ENCODE results near the gene SPTBN5.
A peak's percentile ranks its signal among the peaks of the same experiment; 100 is the strongest.

Gene SPTBN5

DNA sequence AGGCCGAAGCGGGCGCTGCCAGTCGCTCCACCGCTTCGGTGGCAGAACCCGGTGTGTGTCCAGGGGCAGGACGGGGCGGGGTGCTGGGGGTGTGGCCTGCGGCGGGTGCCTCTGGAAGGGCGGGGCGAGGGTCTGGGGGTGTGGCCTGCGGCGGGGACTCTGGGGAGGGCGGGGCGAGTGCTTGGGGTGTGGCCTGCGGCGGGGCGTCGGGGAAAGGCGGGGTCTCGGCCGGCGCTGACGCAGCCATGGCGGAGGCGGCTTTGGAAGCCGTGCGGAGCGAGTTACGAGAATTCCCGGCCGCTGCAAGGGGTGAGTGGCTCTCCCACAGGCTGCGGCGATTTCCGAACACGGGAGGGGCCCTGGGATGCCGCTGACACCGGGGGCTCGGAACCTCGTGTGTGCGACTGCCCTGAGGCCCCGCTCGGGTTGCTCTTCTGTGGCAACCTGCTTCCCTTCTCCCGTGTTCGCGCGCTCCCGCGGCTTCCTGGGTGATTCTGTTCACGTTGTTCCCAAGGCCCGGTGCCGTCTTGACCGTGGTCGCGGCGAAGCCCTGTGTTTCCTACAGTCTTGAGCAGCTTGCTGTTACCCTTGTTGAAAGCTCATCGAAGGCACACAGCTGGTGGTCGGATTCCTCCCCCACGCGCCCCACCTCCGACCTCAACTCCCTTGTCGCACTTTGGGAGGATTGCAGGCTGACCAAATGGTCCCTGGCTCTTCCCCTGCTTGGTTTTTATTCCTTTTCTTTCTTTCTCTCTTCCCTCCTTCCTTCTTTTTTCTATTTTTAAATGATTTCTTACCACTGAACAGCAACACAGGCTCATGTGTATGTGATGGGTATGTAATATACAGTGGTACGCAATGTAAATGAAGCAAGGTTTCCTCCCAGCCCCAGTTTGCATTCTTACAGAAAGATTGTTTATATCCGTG is 65.7 kb downstream of the SPTBN5 start, which contains the start of gene JMJD7:
Gene JMJD7 (plus strand): TSS at position 213 of the 927 bp plus-strand sequence. CDS start 33 bp downstream, at position 246.
- TF ChIP-seq, protein P1, sequence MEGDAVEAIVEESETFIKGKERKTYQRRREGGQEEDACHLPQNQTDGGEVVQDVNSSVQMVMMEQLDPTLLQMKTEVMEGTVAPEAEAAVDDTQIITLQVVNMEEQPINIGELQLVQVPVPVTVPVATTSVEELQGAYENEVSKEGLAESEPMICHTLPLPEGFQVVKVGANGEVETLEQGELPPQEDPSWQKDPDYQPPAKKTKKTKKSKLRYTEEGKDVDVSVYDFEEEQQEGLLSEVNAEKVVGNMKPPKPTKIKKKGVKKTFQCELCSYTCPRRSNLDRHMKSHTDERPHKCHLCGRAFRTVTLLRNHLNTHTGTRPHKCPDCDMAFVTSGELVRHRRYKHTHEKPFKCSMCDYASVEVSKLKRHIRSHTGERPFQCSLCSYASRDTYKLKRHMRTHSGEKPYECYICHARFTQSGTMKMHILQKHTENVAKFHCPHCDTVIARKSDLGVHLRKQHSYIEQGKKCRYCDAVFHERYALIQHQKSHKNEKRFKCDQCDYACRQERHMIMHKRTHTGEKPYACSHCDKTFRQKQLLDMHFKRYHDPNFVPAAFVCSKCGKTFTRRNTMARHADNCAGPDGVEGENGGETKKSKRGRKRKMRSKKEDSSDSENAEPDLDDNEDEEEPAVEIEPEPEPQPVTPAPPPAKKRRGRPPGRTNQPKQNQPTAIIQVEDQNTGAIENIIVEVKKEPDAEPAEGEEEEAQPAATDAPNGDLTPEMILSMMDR (IDR thresholded peaks at IDR 0.05; ENCODE audit: extremely low read depth, missing control alignments): no peak
- peak; percentile 99 for DNase-seq (ENCODE audit: low spot score)

DNA sequence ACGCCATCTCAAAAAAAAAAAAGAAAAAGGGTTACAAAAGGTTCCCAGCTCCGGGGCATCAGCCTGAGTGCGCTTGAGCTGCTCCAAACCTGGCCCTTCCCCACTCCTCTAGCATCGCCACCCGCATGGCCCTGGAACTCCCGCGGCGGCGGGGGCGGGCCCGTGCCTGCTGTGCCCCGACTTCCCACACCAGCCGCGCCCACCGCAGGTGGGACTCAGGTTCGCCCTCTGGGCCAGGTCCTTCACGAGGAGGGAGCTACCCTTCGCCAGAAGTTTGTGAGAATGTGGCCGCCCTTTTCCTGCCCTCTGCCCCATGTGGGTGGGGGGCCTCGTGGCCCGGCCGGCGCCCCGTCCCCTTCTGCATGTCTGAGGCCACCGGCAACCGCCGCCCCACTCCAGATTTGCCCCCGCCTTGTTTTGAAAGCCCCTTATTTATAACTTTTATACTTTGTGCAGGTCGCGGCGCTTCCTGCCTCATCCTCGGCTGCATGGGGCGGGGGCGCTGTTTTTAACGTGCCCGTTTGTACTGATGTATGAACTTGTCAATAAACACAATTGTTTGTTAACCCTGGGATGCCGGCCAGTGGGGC is 66.5 kb downstream of the SPTBN5 start:
- TF ChIP-seq, protein P1 (IDR thresholded peaks at IDR 0.05; ENCODE audit: extremely low read depth, missing control alignments): no peak
- DNase-seq (ENCODE audit: low spot score): no peak

DNA sequence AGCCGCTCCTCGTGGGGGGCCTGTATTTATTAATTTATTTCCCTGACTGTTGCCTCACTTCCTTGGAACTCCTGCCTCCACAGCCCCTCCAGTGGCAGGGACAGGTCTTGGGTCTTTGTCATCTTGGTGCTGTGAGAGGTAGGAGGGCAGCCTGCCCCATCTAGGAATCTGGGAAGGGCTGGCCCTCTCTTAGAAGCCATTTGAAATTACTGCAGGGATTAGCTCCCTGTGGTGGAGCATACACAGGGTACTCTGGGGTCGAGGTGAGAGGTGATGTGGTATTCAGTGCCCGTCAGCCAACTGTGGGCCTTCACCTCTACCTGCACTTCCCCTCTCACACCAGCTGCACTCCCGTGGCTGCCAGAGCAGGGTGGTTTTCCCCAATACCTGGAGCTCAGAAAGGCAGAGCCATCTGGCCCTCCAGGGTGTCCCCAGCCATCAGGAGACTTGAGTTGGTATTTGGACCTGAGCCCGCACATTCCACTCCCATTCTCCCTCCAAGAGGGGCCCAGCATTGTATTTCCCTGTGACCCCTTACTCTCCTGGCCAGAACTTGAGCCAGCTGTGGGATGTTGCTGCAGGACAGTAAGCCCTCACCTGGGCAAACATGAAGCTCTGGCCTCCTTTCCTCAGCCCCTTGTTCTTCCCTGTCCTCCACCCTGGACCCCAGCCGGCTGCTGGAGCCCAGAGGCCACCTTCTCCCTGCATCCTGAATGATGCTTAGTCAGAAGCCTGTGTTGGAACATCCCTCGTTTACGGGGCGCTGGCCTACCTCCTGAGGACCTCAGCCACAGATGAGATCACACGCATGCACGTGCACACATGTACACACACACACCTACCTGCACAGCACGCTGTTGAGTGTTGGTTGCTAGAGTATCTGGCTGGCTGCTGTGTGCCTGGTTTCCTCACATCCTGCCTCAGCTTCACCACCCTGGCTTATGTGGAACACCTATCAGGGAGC is 68.0 kb downstream of the SPTBN5 start:
- DNase-seq (ENCODE audit: low spot score): no peak
- TF ChIP-seq, protein P1 (IDR thresholded peaks at IDR 0.05; ENCODE audit: extremely low read depth, missing control alignments): no peak

DNA sequence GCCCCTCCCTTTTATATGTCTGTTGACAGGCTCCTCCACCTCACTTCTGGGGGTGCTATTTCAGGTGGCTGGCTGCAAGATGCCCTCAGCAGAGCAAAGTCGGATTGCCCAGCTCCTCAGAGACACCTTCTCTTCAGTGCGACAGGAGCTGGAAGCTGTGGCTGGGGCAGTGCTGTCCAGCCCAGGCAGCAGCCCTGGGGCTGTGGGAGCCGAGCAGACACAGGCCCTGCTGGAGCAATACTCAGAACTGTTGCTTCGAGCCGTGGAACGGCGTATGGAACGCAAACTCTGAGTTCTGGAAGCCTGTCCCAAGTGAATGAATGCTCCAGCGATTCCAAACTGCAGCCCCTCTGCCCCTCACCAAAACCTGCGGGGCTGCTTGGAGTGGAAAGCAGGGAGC is 68.7 kb downstream of the SPTBN5 start:
- DNase-seq (ENCODE audit: low spot score): no peak
- TF ChIP-seq, protein P1 (IDR thresholded peaks at IDR 0.05; ENCODE audit: extremely low read depth, missing control alignments): no peak

DNA sequence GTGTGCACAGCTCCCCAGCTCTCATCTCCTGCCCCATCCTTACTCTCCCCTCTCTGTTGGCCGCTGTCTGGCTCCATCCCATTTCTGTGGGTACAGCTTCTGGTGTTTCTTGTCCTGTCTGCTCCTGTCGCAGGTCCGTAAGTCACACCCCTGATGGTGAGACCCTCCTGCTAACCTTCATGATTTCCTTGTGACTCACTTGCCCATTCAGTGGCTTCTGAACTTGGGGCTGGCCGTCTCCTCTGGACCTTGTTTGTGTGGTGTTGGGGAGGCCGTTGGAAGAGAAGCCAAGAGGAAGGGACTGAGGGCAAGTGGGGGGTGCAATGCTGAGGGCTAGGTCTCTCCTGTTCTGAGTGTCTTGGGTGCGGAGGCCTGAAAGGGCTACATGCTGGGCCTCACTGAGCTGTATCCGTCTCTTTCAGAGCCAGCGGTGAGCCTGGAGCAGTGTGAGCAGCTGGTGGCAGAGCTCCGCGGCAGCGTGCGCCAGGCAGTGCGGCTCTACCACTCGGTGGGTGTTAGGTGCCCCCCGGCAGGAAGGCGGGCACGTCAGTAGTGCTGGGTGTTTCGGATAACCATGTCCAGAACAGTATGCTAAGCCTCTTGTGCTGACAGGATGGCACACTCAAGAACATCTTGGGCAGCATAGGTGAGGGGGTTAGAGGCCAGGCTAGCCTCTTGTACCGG is 69.6 kb downstream of the SPTBN5 start:
- TF ChIP-seq, protein P1 (IDR thresholded peaks at IDR 0.05; ENCODE audit: extremely low read depth, missing control alignments): no peak
- DNase-seq (ENCODE audit: low spot score): no peak

DNA sequence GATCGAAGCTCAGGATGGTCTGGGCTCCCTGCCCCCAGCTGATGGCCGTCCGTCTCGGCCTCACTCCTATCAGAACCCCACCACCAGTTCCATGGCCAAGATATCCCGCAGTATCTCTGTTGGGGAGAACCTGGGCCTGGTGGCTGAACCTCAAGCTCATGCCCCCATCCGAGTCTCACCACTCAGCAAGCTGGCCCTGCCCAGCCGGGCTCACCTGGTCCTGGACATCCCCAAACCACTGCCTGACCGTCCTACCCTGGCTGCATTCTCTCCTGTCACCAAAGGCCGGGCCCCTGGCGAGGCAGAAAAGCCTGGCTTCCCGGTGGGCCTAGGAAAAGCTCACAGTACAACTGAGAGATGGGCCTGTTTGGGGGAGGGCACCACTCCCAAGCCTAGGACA is 70.4 kb downstream of the SPTBN5 start:
- TF ChIP-seq, protein P1 (IDR thresholded peaks at IDR 0.05; ENCODE audit: extremely low read depth, missing control alignments): no peak
- DNase-seq (ENCODE audit: low spot score): no peak

All from GM20000 (cell line).